SW 1271 (cell line): Measurements from ENCODE around the gene TNNT1.

Source experiments
- DNase-seq, 2 experiments: peaks; one replicate each; lab custom pipeline; 2025; lab: John Stamatoyannopoulos, UW

The TNNT1 gene

DNA sequence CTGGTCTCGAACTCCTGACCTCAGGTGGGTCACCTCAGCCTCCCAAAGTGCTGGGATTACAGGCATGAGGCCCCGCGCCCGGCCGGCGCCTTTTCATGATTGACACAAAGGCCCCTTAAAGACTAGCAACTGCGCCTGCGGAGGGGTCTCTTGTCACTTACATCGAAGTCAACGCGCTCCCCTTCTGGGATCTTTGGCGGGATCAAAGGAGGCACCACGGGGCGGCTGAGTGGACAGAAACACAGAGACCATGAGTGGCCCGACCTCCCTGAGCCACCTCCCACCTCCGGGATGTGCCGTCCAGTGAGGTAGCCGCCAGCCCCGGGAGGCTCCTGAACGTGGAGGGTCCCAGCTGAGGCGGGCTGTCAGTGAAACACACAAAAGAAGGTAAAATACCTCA is 7.3 kb downstream of the TNNT1 start:
- no peak for DNase-seq

DNA sequence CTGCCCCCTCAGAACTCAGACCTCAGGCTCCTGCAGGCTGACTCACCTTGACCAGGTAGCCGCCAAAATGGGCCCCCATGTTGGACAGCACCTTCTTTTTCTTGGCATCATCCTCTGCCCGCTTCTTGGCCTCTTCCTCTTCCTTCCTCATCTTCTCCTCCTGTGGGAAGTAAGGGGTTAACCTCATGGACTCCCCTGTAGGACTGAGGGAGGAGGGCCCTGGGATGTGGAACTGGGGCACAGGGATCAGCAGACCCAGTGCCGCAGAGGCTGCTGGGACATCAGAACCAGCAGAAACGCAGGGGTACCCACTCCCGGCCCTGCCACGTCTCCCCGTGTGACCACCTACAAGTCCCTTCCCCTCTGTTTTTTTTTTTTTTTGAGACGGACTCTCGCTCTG is 11.1 kb downstream of the TNNT1 start:
- DNase-seq = no peak

DNA sequence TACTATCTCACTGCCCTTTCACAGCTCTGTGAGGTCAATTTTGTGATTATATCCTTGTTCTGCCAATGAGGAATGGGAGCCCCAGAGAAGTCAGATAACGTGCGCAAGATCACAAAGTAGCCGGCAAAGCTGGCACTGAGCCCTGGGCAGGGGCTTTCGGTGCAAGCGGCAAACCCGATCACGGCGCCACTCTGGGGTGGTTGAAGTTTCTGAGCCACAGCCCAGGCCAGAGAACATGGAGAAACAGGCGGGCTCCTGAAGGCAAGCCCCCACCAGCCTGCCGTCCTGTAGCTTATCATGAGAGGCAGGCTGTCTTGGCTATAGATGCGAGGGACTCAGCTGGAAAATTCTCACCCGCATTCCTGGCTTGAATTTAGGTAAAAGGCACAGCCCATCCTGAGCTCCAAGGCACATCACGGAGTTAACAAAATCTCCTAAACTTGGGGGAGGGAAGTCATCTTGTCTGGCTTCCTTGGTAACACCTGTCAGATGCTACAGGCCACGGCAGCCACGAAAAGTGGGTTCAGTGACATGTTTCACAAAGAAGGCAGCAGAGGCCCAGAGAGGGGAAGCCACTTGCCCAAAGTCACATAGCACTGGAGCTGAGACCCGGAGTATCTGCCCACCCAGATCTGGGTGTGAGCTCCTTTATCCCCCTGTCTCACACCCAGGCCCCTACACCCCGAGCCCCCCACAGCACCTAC is 12.5 kb downstream of the TNNT1 start:
- DNase-seq = no peak

DNA sequence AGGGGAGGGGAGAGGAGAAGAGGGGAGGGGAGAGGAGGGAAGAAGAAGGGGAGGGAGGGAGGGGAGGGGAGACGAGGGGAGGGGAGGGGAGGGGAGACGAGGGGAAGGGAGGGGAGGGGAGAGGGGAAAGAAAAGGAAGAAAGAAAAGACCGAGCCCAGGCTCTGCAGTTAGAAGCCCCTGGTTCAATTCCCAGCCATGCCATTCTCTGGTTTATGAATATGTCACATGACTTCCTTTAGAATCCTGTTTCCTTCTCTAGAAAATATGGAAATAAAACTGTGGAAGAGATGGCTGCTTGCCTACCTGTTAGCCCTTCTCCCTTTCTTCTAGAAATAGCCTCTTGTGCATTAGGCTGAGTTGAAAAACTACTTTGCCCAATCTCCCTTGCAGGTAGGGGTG is 14.3 kb downstream of the TNNT1 start:
- DNase-seq = no peak

DNA sequence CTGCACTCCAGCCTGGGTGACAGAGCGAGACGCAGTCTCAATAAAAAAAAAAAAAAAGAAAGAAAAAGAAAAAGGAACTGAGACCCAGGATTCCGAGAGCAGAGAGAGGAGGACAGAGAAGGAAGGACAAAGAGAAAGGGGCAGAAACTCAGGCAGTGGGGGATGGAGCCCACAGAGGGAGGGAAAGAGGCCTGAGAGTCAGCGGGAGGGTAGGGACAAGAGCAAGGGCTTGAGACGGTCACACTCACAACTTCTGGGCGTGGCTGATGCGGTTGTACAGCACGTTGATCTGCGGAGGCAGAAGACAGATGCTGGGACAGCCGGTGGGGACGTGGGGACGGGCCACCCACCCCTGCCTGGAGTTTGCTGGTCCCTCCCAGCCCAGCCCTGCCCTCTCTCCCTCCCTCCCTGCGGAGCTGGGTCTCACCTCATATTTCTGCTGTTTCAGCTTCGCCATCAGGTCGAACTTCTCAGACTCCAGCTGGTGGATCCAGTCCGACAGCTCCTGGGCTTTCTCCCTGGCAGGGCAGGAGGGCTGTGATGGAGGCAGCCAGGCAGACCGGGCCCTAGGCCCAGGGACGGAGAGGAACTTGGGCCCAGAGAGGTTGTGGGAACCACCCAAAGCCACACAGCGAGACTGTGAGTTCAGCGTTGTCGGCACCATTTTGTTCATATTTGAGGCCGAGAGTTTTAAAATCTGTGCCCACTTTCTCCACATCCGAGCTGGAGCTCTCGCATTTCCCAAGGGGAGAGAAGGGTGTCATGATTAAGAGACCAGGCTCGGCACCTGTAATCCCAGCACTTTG is 15.2 kb downstream of the TNNT1 start:
- DNase-seq = no peak

DNA sequence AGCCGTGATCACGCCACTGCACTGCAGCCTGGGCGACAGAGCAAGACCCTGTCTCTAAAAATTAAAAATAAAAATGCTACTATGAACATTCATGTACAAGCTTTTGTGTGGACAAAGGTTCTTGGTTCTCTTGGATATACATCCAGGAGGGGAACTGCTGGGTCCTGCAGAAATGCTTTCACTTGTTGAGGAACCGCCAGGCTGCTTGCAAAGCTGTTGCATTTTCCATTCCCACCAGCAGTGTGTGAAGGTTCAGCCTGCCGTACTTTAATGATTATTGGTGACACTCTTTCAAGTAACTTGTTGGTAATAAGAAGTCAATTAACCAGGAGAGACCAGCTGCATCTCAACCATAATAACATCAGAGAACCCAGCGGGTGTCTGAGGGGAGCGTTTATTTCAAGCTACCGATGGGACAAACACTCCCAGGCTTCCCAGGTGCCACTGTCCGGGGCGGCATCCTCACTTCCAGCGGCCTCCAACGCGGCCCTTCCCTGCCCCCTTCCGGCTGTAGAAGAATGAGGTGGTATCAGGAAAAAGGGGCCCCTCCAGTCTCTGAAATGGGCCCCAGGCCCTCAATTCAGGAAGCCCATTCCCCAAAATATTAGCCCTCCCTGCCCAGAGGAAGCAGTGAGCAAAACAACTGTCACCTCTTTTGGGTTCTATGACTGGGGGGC is 16.4 kb downstream of the TNNT1 start:
- no peak for DNase-seq

DNA sequence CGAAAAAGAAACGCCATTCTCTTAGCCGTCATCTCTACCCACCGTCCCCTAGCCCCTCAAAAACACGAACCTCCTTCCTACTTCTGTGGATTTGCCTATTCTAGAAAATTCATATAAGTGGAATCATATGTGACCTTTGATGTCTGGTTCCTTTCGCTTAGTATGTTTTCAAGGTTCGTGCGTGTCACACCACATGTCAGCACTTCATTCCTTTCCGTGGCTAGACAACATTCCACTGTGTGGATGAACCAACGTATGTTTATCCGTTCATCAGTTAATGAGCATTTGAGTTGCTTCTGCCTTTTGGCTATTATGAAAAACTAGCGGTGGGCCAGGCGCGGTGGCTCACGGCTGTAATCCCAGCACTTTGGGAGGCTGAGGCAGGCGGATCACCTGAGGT is 17.6 kb downstream of the TNNT1 start:
- no peak for DNase-seq

DNA sequence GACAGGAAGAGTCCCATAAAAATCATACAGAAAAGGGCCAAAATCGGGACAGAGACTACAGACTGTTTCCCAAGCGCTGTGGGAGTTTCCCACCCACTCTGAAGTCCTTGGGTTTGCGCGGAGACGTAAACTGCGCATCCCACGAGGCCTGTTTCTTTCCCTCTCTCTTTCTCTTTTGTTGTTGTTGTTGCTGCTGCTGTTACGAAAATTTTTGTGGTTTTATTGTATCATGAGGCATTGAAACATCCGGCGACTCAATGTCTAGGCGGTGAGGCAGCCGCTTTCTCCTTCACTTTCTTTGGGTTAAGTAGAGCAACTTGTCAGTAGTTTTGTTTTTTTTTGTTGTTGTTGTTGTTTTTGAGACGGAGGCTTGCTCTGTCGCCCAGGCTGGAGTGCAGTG is 30.0 kb downstream of the TNNT1 start:
- no peak for DNase-seq

DNA sequence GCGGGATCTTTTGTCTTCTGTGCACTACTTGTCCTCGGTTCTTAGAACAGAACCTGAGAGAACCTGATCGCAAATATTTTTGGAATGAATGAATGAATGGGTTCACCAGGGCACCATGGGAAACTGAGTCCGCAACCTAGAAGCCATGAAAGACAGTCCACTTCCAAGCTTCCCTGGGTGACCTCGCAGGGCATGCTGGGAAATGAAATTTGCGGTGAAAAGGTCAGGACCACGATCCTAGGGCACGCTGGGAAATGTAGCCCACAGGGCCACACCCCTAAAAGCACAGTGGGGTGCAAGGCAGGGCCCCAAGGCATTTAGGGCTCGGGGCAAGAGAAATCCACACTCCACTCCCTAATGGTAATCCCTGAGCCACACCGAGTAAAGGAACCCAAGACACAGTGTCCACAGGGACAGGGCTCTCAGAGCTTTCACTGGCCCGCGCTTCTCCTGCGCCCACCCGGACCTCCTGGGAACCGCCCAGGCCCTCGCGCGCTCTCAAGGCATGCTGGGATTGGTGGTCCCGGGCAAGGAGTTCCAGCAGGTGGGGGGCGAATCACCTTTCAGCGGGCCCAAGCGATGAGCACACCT is 30.5 kb downstream of the TNNT1 start:
- DNase-seq = no peak

DNA sequence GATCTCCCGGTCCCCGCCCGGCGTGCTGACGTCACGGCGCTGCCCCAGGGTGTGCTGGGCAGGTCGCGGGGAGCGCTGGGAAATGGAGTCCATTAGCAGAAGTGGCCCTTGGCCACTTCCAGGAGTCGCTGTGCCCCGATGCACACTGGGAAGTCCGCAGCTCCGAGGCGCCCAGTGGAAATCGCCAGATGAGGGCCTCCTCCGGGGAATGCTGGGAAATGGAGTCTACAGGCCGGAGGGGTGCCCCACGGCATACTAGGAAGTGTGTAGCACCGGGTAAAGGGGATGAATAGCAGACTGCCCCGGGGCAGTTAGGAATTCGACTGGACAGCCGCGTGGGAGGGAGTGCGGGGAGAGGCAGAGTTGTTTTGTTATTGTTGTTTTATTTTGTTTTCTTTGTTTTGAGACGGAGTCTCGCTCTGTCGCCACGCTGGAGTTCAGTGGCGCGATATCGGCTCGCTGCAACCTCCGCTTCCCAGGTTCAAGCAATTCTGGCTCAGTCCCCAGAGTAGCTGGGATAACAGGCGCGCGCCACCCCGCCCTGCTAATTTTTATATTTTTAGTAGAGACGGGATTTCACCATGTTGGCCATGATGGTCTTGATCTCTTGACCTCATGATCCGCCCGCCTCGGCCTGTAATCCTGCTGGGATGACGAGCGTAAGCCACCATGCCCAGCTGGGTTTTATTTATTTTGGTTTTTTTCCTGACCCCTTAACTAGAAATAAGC is 31.2 kb downstream of the TNNT1 start:
- peak; percentile 90 to 92 for DNase-seq

DNA sequence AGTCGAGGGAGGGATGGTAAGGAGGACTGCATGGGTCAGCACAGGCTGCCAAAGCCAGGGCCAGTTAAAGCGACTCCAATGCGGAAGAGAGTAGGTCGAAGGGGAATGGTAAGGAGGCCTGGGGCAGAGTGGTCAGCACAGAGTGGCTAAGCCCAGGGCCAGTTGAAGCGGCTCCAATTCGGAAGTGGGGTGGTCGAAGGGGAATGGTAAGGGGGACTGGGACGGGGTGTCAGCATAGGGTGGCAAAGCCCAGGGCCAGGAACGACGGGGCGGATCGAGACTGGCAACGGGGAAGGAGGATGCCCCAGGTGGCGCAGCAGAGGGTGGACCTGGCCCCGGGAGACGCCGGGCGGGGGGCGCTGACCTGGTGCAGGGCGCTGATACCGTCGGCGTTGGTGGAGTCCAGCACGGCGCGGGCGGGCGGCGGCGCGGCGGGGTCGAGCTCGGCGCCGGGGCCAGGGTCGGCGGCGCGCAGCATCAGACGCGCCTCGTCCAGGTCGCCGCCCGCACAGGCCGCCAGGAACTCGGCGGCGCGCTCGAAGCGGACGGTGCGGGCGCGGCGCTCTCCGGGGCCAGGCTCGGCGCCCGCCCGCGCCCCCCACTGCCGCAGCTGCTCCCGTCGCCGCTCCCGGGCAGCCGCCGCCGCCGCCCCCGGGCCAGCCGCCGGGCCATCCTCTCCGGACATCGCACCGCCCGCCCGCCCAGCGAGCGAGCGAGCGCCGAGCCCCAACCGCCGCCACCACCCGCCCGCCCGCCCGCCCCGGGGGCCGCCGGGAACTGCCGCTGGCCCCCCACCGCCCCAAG is 31.9 kb downstream of the TNNT1 start, which contains the start of gene PPP1R12C:
Gene PPP1R12C (minus strand): TSS at position 779 of the 804 bp plus-strand sequence. CDS start 94 bp downstream, at position 685.
- DNase-seq = no peak

DNA sequence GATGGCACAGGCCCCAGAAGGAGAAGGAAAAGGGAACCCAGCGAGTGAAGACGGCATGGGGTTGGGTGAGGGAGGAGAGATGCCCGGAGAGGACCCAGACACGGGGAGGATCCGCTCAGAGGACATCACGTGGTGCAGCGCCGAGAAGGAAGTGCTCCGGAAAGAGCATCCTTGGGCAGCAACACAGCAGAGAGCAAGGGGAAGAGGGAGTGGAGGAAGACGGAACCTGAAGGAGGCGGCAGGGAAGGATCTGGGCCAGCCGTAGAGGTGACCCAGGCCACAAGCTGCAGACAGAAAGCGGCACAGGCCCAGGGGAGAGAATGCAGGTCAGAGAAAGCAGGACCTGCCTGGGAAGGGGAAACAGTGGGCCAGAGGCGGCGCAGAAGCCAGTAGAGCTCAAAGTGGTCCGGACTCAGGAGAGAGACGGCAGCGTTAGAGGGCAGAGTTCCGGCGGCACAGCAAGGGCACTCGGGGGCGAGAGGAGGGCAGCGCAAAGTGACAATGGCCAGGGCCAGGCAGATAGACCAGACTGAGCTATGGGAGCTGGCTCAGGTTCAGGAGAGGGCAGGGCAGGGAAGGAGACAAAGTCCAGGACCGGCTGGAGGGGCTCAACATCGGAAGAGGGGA is 32.7 kb downstream of the TNNT1 start:
- DNase-seq = peak in 1 of 2 experiments; percentile 33

DNA sequence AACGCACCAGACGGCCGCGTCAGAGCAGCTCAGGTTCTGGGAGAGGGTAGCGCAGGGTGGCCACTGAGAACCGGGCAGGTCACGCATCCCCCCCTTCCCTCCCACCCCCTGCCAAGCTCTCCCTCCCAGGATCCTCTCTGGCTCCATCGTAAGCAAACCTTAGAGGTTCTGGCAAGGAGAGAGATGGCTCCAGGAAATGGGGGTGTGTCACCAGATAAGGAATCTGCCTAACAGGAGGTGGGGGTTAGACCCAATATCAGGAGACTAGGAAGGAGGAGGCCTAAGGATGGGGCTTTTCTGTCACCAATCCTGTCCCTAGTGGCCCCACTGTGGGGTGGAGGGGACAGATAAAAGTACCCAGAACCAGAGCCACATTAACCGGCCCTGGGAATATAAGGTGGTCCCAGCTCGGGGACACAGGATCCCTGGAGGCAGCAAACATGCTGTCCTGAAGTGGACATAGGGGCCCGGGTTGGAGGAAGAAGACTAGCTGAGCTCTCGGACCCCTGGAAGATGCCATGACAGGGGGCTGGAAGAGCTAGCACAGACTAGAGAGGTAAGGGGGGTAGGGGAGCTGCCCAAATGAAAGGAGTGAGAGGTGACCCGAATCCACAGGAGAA is 33.5 kb downstream of the TNNT1 start:
- no peak for DNase-seq

DNA sequence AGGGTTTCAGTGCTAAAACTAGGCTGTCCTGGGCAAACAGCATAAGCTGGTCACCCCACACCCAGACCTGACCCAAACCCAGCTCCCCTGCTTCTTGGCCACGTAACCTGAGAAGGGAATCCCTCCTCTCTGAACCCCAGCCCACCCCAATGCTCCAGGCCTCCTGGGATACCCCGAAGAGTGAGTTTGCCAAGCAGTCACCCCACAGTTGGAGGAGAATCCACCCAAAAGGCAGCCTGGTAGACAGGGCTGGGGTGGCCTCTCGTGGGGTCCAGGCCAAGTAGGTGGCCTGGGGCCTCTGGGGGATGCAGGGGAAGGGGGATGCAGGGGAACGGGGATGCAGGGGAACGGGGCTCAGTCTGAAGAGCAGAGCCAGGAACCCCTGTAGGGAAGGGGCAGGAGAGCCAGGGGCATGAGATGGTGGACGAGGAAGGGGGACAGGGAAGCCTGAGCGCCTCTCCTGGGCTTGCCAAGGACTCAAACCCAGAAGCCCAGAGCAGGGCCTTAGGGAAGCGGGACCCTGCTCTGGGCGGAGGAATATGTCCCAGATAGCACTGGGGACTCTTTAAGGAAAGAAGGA is 34.4 kb downstream of the TNNT1 start:
- DNase-seq = no peak

DNA sequence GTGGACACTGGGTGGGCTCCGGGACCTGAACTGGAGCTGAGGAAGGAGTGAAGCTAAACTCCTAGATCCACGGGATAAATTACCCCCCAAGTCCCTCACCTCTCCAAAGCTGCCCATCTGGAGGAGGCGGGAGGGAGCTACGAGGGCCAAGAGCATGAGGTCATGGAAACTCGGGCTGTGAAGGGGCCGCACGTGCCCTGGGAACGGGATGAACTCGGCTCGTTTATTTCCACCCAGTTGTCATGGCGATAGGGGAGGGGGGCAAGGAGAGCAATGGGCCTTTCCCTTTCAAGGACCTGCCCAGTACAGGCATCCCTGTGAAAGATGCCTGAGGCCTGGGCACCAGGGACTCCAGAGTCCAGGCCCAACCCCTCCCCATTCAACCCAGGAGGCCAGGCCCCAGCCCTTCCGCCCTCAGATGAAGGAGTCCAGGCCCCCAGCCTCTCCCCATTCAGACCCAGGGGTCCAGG is 35.4 kb downstream of the TNNT1 start:
- DNase-seq = peak in 1 of 2 experiments; percentile 35

DNA sequence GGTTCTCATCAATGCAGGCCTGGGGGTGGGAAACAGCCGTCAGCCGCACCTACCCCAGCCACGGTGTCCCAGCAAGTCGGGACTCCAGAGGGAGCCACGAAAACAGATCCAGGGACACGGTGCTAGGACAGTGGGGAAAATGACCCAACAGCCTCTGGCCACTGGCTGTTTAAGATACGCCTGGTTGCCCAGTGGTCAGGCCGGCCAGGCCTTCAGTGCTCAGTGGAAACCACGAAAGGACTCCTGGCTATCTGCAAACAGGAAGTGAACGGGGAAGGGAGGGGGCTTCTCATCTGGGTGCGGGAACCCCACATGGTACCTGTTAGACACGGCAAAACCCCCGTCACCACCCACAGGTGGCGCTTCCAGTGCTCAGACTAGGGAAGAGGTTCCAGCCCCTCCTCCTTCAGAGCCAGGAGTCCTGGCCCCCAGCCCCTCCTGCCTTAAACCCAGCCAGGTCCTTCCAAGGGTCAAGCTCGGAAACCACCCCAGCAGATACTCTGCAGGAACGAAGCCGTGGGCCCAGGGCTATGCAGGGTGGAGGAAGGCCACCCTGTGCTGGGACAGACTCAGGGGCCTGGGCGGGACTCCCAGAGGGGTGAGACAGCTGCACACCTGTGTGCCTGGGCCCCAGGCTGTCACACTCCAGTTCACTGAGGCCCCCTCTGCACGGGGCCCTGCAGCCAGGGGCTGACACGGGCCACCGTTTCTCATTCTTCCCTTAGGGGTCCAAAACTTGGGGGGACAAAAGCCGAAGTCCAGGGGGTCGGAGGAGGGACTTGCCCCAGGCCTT is 36.0 kb downstream of the TNNT1 start:
- DNase-seq = no peak

DNA sequence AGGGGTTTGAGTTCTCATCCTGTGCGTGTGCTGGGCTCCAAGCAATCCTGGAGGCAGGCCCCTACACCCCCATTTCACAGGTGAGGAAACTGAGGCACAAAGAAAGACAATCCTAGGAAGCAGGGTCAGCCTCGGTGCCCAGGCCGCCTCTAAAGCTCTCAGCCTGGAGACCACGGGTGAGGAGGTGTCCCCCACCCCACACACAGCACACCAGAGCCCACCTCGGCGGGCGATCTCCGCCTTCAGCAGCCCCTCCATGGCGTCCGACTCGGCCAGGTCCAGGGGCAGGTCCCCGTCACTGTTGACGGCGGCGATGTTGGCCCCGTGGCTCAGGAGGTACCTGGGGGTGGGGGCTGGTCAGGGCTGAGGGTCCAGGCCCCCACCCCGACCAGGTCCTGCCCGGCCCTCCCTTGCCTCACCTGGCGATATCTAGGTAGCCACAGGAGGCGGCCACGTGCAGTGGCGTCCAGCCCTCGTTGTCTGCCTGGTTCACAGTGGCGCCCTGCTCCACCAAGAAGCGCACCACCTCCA is 36.7 kb downstream of the TNNT1 start:
- DNase-seq = no peak

DNA sequence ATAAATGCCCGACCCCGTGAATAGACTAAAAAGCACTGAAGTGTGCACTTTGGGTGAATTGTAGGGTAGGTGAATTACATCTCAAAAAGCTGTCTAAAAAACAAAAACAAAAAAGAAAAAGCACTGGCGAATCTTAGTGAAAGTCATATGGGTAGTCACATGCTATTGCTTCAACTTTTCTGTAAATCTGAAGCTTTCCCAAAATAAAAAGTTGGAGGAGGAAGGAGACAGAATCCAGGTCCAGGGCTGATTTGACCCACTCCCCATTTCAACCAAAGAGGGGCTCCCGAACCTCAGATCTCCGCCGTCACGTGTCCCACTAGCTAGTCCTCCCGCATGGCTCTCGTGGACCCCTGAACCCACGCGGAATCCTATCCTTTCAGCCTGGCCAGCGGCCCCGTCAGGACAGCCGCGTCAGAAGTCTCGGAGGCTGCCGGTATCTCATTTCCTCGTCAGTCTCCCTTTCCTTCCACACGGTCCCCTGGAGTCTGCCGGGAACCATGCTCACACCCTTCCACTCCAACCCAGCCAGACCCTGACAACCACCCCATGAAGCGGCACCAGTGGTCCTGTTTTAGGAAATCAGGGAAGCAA is 37.7 kb downstream of the TNNT1 start:
- no peak for DNase-seq
